Adipose tissue (tissue), 3 donors: ENCODE results near the gene GRAMD4. TPM values are rescaled to one million over a fixed set of nuclear protein-coding genes. Genes with fewer than 3 reads are reported as not detected.
"Not testable (repeated sequence)": the region's sequence is repeated elsewhere in the genome, so short reads cannot be mapped to it uniquely, and the experiment has no call there.

Source experiments
- H3K27ac ChIP-seq: one replicate; pipeline ENCODE4 v1.5.1; 2013; ENCODE audit warnings: low read depth, low read length
- WGBS, 3 donors: extraction: QIAGEN DNeasy Blood & Tissue Kit; methylation state at CpG; one replicate each; pipeline ENCODE4 v1.1.7; 2013; 5-methylcytosine and 5-hydroxymethylcytosine counted together
- polyA plus RNA-seq, 3 donors: library from polyadenylated mRNA; stranded (reverse); fragments of 200-250 nt; gene quantifications; one replicate each; pipeline ENCODE4 v1.2.3, GENCODE V29; 2013
- donor health status: healthy with polysubstance abuse.
- donor health status: Bipolar disorder and iron deficiency.
- donor health status: healthy.

GRAMD4 gene
- polyA plus RNA-seq, 3 donors = 12.0 to 23.9 (median 12.1) TPM

GRCh38 chr22:46627806-46628482 lies 7.8 kb downstream of the GRAMD4 start:
- WGBS, 3 donors = 93 to 97% (median 96%) methylated on average over 30 to 31 of the region's 31 CpGs
- H3K27ac ChIP-seq = no peak overlapping the region

DNA sequence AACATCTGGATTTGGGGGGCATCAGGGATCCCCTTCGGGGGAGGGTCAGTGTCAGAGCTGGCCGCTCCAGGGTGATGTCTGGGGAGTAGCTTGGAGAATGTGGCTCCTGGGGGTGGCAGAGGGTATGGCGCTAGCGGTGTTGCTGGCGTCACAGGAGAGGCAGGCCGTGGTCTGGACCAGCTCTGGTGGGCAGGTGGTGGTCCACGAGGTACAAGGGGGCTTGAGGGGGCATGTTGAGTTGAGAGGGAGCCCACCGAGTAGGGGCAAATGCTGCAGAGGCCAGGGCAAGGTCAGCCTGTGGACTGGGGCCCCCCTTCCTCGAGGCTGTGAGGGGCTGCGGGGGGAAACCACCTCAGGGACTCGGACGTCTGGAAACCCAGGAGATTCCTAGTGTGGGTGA lies 8.6 kb downstream of the GRAMD4 start:
- 89 to 92% (median 90%) methylated on average over 12 of the region's 12 CpGs for WGBS, 3 donors
- no peak overlapping the region for H3K27ac ChIP-seq

DNA sequence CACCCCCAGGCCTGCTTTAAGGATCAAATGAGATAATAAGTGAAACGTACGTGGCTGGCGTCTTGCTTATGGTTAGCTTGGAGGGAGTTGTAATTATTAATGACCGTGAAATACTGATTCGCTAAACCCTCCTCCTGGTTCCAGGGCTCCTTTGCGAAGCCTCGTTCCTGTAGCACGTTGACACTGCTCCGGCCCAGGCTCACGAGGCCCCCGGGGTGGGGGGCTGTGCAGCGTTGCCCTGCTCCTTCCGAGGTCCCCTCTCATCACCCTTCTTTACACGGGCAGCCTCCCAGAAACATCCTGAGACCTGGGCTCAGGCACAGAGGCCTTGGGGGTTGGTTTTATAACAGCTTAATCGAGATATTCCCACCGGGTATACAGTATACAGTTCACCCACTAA lies 9.1 kb downstream of the GRAMD4 start:
- H3K27ac ChIP-seq = no peak overlapping the region
- 89 to 92% (median 92%) methylated on average over 16 of the region's 16 CpGs for WGBS, 3 donors

DNA sequence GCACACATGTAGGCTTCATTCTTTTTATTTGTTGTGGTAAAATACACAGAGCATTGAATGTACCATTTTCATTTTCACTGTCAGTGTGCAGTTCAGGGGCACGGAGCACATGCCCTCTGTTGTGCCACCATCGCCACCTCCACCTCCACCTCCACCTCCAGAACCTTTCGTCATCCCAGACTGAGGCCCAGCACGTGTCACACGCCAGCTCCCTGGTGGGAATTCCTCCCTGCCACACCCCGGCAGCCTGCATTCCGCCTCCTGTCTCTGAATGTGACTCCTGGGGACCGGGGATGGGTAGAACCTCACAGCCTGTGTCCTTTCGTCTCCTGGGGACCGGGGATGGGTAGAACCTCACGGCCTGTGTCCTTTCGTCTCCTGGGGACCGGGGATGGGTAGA lies 10.9 kb downstream of the GRAMD4 start:
- WGBS, 3 donors = 88 to 95% (median 90%) methylated on average over 10 to 13 of the region's 13 CpGs
- no peak overlapping the region for H3K27ac ChIP-seq

- no peak overlapping the region for H3K27ac ChIP-seq
- whole genome bisulfite sequencing, 3 donors = 83 to 87% (median 85%) methylated on average over 15 to 18 of the region's 18 CpGs
Measured at GRCh38 chr22:46632646-46633249, 12.6 kb downstream of the GRAMD4 start.

DNA sequence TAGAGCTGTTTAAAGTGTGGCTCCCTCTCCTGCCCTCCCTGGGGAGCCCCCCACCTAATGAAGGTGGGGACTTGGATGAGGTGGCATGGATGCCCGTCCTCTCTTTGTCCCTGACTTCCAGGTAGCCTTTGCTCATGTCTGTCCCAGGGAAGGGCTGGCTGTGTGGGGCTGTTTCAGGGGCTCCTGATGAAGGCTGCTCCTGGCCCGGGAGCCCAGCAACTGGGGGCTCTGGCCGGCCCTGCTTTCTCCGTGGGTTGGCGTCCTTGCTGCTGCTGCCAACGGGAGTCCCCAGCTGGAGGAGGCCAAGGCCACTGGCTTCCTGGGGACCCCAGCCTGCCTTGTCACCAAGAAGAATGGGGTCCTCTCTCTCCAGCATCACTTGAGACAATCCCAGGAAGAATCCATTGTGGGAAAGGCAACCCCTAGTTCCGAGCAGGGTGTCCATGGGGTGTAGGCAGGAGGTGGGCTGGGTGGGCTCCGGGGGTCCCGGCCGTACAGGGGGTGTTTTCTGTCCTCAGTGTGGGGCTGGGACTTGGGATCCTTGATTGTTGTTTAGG lies 13.2 kb downstream of the GRAMD4 start:
- no peak overlapping the region for H3K27ac ChIP-seq
- WGBS, 3 donors = 73 to 93% (median 85%) methylated on average over 10 of the region's 10 CpGs

DNA sequence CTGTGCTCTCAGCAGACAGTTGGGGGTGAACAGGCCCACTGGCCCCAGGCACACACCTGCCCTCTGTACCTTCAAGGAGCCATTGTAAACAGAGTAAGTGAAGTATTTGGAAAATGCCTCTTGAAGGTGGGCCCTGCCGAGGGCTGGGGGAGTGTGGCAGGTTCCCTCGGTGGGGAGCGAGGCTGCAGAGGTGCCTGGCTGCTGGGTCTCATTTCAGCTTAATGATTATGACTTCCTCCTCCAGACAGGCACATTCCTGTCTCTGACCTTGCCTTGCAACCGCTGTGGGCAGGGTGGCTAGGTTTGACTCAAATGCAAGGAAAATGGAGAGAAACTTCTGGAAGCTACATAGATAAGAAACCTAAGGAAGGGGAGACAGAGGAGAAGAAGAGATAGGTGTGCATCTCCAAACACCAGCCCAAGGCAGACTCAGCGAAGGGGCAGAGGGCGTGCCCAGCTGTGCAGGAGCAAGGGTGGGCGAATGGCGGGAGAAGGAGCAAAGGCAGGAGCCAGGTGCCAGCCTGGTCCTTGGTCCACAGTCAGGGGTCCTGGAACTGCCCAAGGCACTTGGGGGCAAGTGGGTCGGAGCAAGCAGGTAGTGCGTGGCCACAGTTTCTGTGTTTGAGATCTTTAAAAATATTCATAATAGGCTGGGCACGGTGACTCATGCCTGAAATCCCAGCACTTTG lies 14.0 kb downstream of the GRAMD4 start:
- WGBS, 3 donors = 84 to 88% (median 85%) methylated on average over 11 of the region's 11 CpGs
- H3K27ac ChIP-seq = no peak overlapping the region

DNA sequence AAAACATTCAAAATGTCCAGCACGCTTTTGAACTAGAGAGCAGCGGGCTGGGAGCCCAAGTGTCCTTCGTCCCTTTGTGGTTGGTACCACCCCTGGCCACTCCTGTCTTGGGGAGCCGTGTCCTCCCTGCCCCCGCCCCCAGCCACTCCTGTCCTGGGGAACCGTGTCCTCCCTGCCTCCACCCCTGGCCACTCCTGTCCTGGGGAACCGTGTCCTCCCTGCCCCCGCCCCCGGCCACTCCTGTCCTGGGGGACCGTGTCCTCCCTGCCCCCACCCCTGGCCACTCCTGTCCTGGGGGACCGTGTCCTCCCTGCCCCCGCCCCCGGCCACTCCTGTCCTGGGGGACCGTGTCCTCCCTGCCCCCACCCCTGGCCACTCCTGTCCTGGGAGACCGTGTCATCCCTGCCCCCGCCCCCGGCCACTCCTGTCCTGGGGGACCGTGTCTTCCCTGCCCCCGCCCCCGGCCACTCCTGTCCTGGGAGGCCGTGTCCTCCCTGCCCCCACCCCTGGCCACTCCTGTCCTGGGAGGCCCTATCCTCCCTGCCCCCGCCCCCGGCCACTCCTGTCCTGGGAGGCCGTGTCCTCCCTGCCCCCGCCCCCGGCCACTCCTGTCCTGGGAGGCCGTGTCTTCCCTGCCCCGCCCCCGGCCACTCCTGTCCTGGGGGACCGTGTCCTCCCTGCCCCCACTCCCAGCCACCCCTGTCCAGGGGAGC lies 14.9 kb downstream of the GRAMD4 start:
- 39 to 61% (median 57%) methylated on average over 14 to 27 of the region's 30 CpGs for WGBS, 3 donors
- not testable (repeated sequence) for H3K27ac ChIP-seq

DNA sequence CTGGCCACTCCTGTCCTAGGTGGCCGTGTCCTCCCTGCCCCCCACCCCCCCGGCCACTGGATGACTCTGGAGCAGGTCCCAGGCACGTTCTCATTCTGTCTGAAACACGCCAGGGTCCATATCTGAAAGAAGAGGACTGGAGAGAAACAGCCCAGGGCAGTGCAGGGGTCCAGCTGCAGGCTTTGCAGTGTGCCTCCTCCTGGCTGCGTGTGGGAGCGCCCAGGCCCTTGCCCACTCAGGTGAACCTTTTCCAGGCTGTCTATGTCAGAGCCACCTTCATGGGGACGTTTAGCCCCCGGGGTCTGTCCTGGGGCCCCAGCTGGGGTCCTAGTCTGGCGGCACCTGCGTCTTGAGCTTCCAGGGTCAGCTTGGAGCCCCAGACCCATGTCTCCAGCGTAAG lies 15.6 kb downstream of the GRAMD4 start:
- 74 to 87% (median 76%) methylated on average over 10 to 11 of the region's 11 CpGs for WGBS, 3 donors
- no peak overlapping the region for H3K27ac ChIP-seq

DNA sequence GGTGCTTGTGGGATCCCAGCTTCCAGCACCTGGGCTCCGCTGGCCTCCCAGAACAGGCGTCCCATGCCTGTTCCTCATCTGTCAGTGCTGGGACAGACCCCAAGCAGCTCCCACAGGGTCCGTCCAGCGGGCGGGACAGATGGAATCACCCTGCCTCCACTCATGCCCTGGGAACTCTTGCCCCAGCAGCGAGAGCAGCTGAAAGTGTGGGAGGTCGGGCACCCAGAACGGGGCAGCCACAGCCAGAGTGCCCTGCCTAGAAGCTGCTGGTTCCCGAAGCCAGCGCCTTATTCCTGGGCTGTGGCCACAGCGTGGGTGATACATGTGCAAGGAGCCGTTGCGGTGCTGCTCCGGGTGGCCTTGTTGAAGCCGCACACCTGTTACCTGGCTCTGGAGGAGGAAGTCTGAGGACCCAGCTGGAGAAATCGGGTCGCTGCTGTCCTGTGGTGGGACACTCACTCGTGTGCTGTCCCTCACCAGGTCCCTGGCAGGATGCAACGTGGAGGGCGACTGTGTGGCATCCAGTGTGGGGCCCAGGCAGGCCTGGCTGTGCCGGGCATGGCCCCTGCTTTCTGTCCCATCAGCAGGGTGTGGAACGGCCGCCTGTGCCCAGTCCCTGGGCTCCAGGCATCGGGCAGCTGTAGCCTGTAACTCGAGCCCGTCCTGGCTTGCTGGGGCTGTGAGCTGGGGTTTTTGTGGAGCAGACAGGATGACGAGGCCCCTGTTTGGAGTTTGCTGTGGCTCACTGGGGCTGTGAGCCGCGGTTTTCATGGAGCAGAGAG lies 16.2 kb downstream of the GRAMD4 start:
- no peak overlapping the region for H3K27ac ChIP-seq
- WGBS, 3 donors = 84 to 90% (median 87%) methylated on average over 27 to 29 of the region's 29 CpGs

- WGBS, 3 donors = 78 to 89% (median 85%) methylated on average over 21 of the region's 21 CpGs
- H3K27ac ChIP-seq = no peak overlapping the region
Measured at GRCh38 chr22:46637711-46638600, 17.8 kb downstream of the GRAMD4 start.

DNA sequence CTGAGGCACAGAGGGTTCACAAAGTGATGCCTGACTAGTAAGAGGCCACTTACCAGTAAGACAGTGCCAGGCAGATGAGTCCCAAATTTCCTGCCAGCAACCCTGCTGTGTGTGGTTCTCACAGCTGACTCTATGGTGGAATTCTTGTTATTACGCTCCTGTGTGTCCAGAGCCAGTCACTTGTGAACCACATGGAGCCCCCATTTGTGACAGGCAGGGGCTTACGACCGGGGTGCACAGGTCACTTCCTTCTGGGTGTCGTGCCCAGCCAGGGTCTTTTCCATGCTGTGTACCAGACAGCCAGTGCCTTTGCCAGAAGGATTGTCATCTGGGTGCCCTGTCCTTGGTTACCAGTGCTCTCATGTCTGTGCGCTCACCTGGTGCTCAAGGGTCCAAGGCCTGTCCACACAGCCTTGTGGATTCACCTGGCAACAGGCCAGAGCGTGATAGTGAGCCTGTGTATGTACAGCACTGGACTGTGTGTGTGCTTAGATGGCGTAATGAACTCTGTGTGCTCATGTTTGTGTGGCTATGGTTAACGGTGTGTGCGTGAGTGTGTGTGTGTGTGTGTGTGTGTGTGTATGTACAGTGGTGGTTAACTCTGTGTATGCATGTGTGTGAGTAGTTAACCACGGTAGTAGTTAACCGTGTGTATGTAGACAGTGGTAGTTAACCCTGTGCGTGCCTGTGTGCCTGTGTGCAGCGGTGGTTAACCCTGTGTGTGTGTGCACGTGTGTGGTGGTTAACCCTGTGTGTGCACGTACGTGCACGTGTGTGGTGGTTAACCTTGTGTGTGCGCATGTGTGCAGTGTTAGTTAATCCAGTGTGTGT lies 18.6 kb downstream of the GRAMD4 start:
- H3K27ac ChIP-seq = no peak overlapping the region
- 50 to 70% (median 67%) methylated on average over 18 of the region's 18 CpGs for WGBS, 3 donors

DNA sequence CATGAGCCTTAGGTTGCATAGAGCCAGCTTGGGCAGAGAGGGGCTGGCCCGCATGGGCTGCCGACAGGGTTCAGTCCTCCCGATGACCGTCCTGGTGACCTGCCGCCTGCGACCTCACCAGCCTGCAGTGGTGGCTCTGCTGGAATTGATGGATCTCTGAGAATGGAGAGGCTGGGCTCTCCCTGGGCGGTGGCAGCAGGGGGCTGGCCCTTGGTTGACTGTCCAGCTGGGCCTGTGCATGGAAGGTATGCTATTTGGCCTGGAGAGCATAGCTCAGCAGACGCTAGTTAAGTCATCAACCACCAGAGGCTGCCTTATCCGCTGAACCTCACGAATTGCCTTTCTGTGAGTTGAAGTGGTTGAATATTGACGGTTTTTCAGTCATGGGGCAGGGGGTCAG lies 19.7 kb downstream of the GRAMD4 start:
- no peak overlapping the region for H3K27ac ChIP-seq
- WGBS, 3 donors = 92 to 96% (median 94%) methylated on average over 11 of the region's 11 CpGs

DNA sequence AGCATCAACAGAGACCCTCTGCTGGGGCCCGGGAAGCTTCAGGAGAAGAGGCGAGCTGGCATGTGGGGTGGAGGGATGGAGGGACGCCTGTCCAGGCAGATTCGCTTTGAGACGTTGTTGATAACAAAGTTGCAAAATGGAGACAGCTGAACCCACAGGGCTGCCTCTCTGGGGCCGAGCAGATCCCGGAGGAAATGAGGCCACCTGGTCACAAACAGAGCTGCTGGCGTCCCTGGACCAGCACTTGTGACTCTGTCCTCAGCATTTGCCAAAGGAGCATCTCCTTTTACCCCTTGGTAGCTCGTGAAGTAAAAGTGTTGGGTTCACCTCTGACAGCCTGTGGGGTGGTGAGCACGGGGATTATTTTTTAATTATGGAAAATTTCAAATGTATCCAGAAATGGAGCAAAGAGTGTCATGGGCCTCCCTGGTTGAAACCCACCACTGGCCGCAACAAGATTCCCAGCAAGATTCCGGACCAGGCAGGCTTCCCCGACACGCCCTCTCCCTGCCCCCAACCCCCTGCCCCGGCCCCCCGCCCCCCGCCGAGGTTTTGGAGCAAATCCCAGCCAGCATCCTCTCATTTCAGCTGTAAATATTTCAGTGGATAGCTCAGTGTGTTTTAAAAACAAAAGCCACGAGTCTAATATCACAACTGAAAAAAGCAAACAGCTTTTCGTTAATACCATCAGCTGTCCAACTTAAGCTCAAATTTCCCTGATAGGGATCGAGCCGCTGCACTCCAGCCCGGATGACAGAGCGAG lies 20.3 kb downstream of the GRAMD4 start:
- H3K27ac ChIP-seq = no peak overlapping the region
- 61 to 83% (median 79%) methylated on average over 24 of the region's 24 CpGs for WGBS, 3 donors

DNA sequence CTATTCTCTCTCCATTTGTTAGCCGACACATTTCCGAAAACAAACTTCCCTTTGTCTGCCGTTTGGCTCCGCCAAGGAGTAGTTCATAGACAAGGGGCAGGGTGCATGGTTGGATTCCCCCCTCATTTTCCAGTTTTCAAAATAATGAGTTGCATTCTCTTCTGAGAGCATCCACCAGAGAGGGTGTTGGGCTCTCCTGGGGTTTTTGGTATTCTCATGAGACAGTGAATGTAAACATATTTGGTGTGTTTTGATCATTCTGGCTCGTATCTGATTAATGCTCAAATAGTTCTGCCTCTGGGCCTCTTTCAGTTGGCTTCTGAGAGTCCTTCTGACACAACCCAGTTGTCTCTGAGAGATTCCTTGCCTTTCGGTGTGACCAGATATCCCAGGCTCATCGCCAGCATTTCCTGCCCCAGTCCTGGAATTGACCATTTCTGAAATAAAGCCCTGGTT lies 21.7 kb downstream of the GRAMD4 start:
- no peak overlapping the region for H3K27ac ChIP-seq
- WGBS, 3 donors = 77 to 84% (median 78%) methylated on average over 7 of the region's 7 CpGs
